Sigmoid colon (tissue), 4 donors: ENCODE measurements around the gene SHPK.

ENCODE experiments used
- EP300 ChIP-seq, 4 donors: sonication (generic); formaldehyde crosslinking; IDR thresholded peaks; one replicate each; pipeline ENCODE4 v1.6.1; 2017; ENCODE audit warnings: antibody characterized with exemption in 4 of 4
- POLR2AphosphoS5 ChIP-seq, 4 donors: sonication (generic); formaldehyde crosslinking; IDR thresholded peaks; one replicate each; pipeline ENCODE4 v1.6.1; 2017; ENCODE audit warnings: antibody characterized with exemption in 4 of 4
- TF ChIP-seq, protein P1 (sequence below), 4 experiments: fragments of 450-650 bp in 3 of 4; fragments of 200-600 bp in 1 of 4; IDR thresholded peaks; one replicate each; pipeline ENCODE4 v1.5.1; 2016 to 2019; ENCODE audit warnings: antibody characterized with exemption in 4 of 4, mild to moderate bottlenecking in 3 of 4, moderate library complexity in 2 of 4

- TF ChIP-seq EP300 (IDR thresholded peaks at IDR 0.05), result no peak
- TF ChIP-seq, protein P1, sequence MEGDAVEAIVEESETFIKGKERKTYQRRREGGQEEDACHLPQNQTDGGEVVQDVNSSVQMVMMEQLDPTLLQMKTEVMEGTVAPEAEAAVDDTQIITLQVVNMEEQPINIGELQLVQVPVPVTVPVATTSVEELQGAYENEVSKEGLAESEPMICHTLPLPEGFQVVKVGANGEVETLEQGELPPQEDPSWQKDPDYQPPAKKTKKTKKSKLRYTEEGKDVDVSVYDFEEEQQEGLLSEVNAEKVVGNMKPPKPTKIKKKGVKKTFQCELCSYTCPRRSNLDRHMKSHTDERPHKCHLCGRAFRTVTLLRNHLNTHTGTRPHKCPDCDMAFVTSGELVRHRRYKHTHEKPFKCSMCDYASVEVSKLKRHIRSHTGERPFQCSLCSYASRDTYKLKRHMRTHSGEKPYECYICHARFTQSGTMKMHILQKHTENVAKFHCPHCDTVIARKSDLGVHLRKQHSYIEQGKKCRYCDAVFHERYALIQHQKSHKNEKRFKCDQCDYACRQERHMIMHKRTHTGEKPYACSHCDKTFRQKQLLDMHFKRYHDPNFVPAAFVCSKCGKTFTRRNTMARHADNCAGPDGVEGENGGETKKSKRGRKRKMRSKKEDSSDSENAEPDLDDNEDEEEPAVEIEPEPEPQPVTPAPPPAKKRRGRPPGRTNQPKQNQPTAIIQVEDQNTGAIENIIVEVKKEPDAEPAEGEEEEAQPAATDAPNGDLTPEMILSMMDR (IDR thresholded peaks at IDR 0.05), result no peak
- no peak for TF ChIP-seq POLR2AphosphoS5 (IDR thresholded peaks at IDR 0.05)
These were observed 70.9 kb downstream of the SHPK start for GRCh38 chr17:3565143-3565542.
